ENCODE data around the gene BRD1. TPM values are rescaled to one million over a fixed set of nuclear protein-coding genes. Genes with fewer than 3 reads are reported as not detected.

Gene BRD1
- total RNA-seq, 3 donors from 2014 or later (not counting 1 experiment from before 2014, with no cell fraction given) = 126 to 154 (median 132) TPM

GRCh38 chr22:49775867-49776511 is 51.7 kb downstream of the BRD1 start:
- H3K4me1 Mint-ChIP-seq = no peaks in the 10 kb centered on the region
- peak overlapping the region in 1 of 2 donors; percentile 44 for H3K27ac Mint-ChIP-seq
- no peak for TF ChIP-seq CTCF (IDR thresholded peaks at IDR 0.05)
- Histone ChIP-seq H3K27ac (ENCODE audit: low read length) (no peak overlapping the region), H3K9me3 (ENCODE audit: control insufficient read depth, insufficient read depth, low read length) (no peaks in the 10 kb centered on the region), H3K36me3 (ENCODE audit: control insufficient read depth, insufficient read depth, low read length) (peaks cover 44% of the 10 kb centered on the region), H3K4me1 (ENCODE audit: control insufficient read depth, insufficient read depth, low read length) (peaks cover 6% of the 10 kb centered on the region), H3K4me3 (ENCODE audit: low read length) (no peak overlapping the region), H3K27me3 (ENCODE audit: control insufficient read depth, insufficient read depth, low read length) (no peaks in the 10 kb centered on the region)
- H3K4me3 Mint-ChIP-seq = no peak overlapping the region
- DNase-seq (no peak), ATAC-seq (no peak)
- no peaks in the 10 kb centered on the region for H3K36me3 Mint-ChIP-seq
- no peaks in the 10 kb centered on the region for H3K27me3 Mint-ChIP-seq (ENCODE audit: low read depth in 2 of 2)
- WGBS (ENCODE audit: insufficient coverage) = 98% methylated on average over 28 of the region's 31 CpGs
- no peaks in the 10 kb centered on the region for H3K9me3 Mint-ChIP-seq
- intact Hi-C loops (cut with micrococcal nuclease) = no loop called here

DNA sequence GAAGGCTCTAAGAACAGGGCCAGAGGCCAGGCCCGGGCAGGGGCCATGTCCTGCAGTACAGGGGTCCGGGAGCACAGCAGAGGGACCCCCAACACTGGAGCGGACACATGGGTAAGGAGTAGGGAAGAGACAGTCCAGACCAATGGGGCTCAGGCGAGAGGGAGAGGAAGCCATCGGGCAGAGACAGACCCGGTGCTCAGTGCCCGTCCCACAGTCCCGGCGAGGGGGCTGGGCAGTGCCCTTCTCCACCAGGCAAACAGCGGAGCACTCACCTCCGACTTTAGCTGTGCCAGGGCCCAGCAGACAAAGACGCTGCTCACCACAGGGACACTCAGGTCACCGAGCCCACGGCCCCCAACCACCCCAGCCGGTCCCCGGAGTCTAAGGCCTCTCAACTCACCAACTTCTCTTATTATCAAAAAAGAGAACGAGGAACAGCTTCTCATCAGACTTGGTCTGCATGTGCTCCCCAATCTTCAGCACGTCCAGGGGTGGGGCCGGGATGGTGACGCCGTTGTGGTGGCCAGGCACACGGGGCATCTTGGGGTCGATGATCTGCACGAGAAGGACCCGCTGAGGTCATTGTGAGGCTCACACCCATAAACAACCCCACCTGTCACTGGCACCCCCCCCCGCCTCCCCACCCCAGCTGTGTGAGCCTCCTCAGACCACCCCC is 52.3 kb downstream of the BRD1 start:
- ATAC-seq = no peak
- no peak overlapping the region for H3K27ac Mint-ChIP-seq
- H3K4me1 Mint-ChIP-seq = no peaks in the 10 kb centered on the region
- 92% methylated on average over 25 of the region's 26 CpGs for WGBS (ENCODE audit: insufficient coverage)
- Histone ChIP-seq H3K36me3 (ENCODE audit: control insufficient read depth, insufficient read depth, low read length) (peaks cover 41% of the 10 kb centered on the region), H3K4me3 (ENCODE audit: low read length) (no peak overlapping the region), H3K9me3 (ENCODE audit: control insufficient read depth, insufficient read depth, low read length) (no peaks in the 10 kb centered on the region), H3K27ac (ENCODE audit: low read length) (no peak overlapping the region), H3K27me3 (ENCODE audit: control insufficient read depth, insufficient read depth, low read length) (no peaks in the 10 kb centered on the region), H3K4me1 (ENCODE audit: control insufficient read depth, insufficient read depth, low read length) (no peaks in the 10 kb centered on the region)
- H3K4me3 Mint-ChIP-seq = no peak overlapping the region
- no peaks in the 10 kb centered on the region for H3K36me3 Mint-ChIP-seq
- no peak for TF ChIP-seq CTCF (IDR thresholded peaks at IDR 0.05)
- no peaks in the 10 kb centered on the region for H3K27me3 Mint-ChIP-seq (ENCODE audit: low read depth in 2 of 2)
- H3K9me3 Mint-ChIP-seq = no peaks in the 10 kb centered on the region
- no peak for DNase-seq
- intact Hi-C loops (cut with micrococcal nuclease) = no loop called here

DNA sequence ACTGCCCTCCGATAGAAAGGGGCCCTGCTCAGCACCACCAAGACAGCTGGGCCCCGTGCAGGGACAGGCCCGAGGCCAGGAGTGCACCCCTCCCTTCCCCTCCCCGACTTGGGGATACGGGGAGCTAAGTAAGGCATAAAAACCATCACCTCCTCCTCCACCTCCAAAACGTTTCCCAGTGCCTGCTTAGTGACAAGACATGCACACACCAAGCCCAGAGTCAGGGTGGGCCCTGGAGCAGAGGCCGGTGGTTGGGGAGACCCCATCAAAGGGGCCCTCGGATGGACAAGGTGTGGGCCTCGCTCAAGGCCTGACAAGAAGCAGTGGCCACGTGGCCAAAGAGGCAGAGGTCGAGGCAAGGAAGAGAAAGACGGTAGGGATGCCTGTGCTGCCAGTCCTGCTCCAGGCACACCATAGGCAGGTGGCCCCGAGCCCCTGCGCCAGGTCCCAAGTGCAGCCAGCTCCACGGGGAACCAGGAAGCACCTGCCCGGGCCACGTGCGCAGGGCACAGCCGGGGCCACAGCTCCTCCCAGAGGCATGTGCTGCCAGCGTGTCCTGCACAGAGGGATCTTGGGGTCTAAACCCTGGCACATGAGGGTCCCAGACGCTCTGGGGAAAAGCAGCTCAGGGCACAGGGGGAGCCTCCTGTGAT is 53.0 kb downstream of the BRD1 start:
- H3K36me3 Mint-ChIP-seq = no peaks in the 10 kb centered on the region
- peaks cover 41% of the 10 kb centered on the region for H3K36me3 ChIP-seq (ENCODE audit: control insufficient read depth, insufficient read depth, low read length)

More for the DNA sequence above, 53.0 kb downstream of the BRD1 start:
- Mint-ChIP-seq H3K27ac (peak overlapping the region; percentile 26 to 35), H3K4me1 (no peaks in the 10 kb centered on the region), H3K4me3 (no peak overlapping the region), H3K27me3 (ENCODE audit: low read depth in 2 of 2) (no peaks in the 10 kb centered on the region), H3K9me3 (no peaks in the 10 kb centered on the region)
- H3K4me1 ChIP-seq (ENCODE audit: control insufficient read depth, insufficient read depth, low read length) = no peaks in the 10 kb centered on the region
- no peaks in the 10 kb centered on the region for H3K27me3 ChIP-seq (ENCODE audit: control insufficient read depth, insufficient read depth, low read length)
- H3K4me3 ChIP-seq (ENCODE audit: low read length) = no peak overlapping the region
- ATAC-seq (no peak), DNase-seq (no peak)
- no peak overlapping the region for H3K27ac ChIP-seq (ENCODE audit: low read length)
- no peak for TF ChIP-seq CTCF (IDR thresholded peaks at IDR 0.05)
- WGBS (ENCODE audit: insufficient coverage) = 73% methylated on average over 21 of the region's 21 CpGs
- intact Hi-C loops (cut with micrococcal nuclease) = no loop called here
- H3K9me3 ChIP-seq (ENCODE audit: control insufficient read depth, insufficient read depth, low read length) = no peaks in the 10 kb centered on the region

Measured in natural killer cell (primary cell).